ENCODE measurements around the gene DOK5.

The DOK5 gene

GRCh38 chr20:54692168-54692887 is 216.9 kb downstream of the DOK5 start:
- DNase-seq (ENCODE audit: low read depth in 3 of 3), result no peak

- DNase-seq (ENCODE audit: low read depth in 3 of 3), result no peak
These were observed 219.1 kb downstream of the DOK5 start for GRCh38 chr20:54694516-54694915.

GRCh38 chr20:54698373-54698772 is 223.0 kb downstream of the DOK5 start:
- no peak for DNase-seq (ENCODE audit: low read depth in 3 of 3)
